ENCODE results near the gene SBF2.

DNA sequence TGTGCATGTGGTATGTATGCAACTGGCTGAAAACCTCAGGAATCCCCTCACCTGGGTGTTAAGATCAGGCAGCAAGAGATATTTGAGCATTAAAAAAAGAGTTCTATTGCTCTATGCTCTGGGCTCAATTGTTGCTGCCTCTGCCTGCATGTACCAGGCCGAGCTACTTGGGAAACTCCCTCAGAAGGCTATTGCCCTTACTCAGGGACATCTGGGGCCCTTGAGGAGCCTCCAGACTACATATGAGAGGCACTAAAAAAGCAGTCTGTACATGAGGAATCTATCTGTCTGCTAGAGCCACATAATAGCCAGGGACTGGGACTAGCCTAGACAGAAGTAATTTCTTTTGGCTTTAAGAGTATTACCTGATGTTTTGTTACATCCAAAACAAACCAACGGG lies 510.0 kb downstream of the SBF2 start:
- TF ChIP-seq CTCF (IDR thresholded peaks at IDR 0.05) (no peak), POLR2A (IDR thresholded peaks at IDR 0.05) (no peak), POLR2AphosphoS5 (IDR thresholded peaks at IDR 0.05) (no peak), EP300 (IDR thresholded peaks at IDR 0.05) (no peak)
